CD4-positive, alpha-beta T cell (primary cell): ENCODE data around the gene SVIL. TPM values are rescaled to one million over a fixed set of nuclear protein-coding genes. Genes with fewer than 3 reads are reported as not detected.

Source experiments
- ATAC-seq: fragments of 200-7000 bp; cut with Tn5 transposase; one replicate; pipeline ENCODE4 v1.10.0; 2022; ENCODE audit warnings: mild to moderate bottlenecking; ENCODE audit not compliant: poor library complexity
- CTCF ChIA-PET: fragments of 350-600 bp; sonication (Branson Sonifier 250); formaldehyde crosslinking; loops from one replicate; lab custom pipeline; 2021; ENCODE audit warnings: antibody characterized with exemption, inconsistent platforms; lab: Charles Lee
- POLR2A ChIA-PET: fragments of 350-600 bp; sonication (Branson Sonifier 250); formaldehyde crosslinking; loops from one replicate; lab custom pipeline; 2021; ENCODE audit warnings: antibody characterized with exemption, inconsistent platforms; lab: Charles Lee
- DNase-seq, 14 experiments: peaks; one replicate each; pipeline ENCODE4 v3.0.0-alpha.2; 2013 to 2020; ENCODE audit warnings: mixed read lengths in 2 of 14
- H3K27ac ChIP-seq, 2 donors: one replicate each; pipeline versions ENCODE4 v1.5.1 to v1.7.0; 2013; ENCODE audit warnings: low read length in 2 of 2, low read depth in 1 of 2, mild to moderate bottlenecking in 1 of 2
- H3K27me3 ChIP-seq, 2 experiments: 1 replicate in 1 of 2; 2 replicates in 1 of 2; pipeline versions ENCODE4 v1.6.1 to v1.7.0; 2013; ENCODE audit warnings: low read length in 2 of 2, control low read depth in 1 of 2, mild to moderate bottlenecking in 1 of 2, moderate library complexity in 1 of 2; ENCODE audit not compliant: insufficient read depth in 2 of 2, control insufficient read depth in 1 of 2
- H3K36me3 ChIP-seq: one replicate; pipeline ENCODE4 v1.6.1; 2013; ENCODE audit warnings: low read length, control low read depth; ENCODE audit not compliant: insufficient read depth
- H3K4me1 ChIP-seq: one replicate; pipeline ENCODE4 v1.6.1; 2013; ENCODE audit warnings: low read length, control low read depth; ENCODE audit not compliant: insufficient read depth
- H3K4me3 ChIP-seq: one replicate; pipeline ENCODE4 v1.5.1; 2013; ENCODE audit warnings: mild to moderate bottlenecking, low read length, moderate library complexity
- H3K9me3 ChIP-seq, 2 experiments: 1 replicate in 1 of 2; 2 replicates in 1 of 2; pipeline versions ENCODE4 v1.6.1 to v1.7.0; 2013; ENCODE audit warnings: low read length in 2 of 2, mild to moderate bottlenecking in 2 of 2, control low read depth in 1 of 2, moderate library complexity in 1 of 2; ENCODE audit not compliant: control insufficient read depth in 1 of 2, insufficient read depth in 1 of 2
- H3K27ac Mint-ChIP-seq: one replicate; pipeline ENCODE4 v1.8.0; 2020; ENCODE audit warnings: mixed read lengths
- H3K27me3 Mint-ChIP-seq: one replicate; pipeline ENCODE4 v1.8.0; 2021; ENCODE audit warnings: mixed read lengths
- H3K36me3 Mint-ChIP-seq: one replicate; pipeline ENCODE4 v1.8.0; 2021; ENCODE audit warnings: low read depth, mixed read lengths
- H3K4me1 Mint-ChIP-seq: one replicate; pipeline ENCODE4 v1.8.0; 2021; ENCODE audit warnings: low read depth, mixed read lengths
- H3K4me3 Mint-ChIP-seq: one replicate; pipeline ENCODE4 v1.8.0; 2020; ENCODE audit warnings: mild to moderate bottlenecking, mixed read lengths
- H3K9me3 Mint-ChIP-seq: one replicate; pipeline ENCODE4 v1.8.0; 2020; ENCODE audit warnings: mixed read lengths
- CTCF ChIP-seq: fragments of 200-600 bp; IDR thresholded peaks from one replicate; pipeline ENCODE4 v1.8.0; 2022; ENCODE audit warnings: antibody characterized with exemption, mild to moderate bottlenecking
- intact Hi-C, 2 experiments: fragments of 100-400 bp; cut with DNase I in 1 of 2; cut with micrococcal nuclease in 1 of 2; formaldehyde crosslinking; loops; one replicate each; pipeline versions ENCODE4 v1.15.1 to v1.9.0; 2023 to 2025; cut with DNase I, micrococcal nuclease
- total RNA-seq, 174 experiments: library from RNA in 2 of 174; stranded (reverse) in 2 of 174; gene quantifications; one replicate each; pipeline ENCODE4 v1.2.3 and lab custom pipeline; 2021 to 2026

Gene SVIL
- total RNA-seq, 2 experiments from 2014 or later: 38.5 to 40.3 TPM

DNA sequence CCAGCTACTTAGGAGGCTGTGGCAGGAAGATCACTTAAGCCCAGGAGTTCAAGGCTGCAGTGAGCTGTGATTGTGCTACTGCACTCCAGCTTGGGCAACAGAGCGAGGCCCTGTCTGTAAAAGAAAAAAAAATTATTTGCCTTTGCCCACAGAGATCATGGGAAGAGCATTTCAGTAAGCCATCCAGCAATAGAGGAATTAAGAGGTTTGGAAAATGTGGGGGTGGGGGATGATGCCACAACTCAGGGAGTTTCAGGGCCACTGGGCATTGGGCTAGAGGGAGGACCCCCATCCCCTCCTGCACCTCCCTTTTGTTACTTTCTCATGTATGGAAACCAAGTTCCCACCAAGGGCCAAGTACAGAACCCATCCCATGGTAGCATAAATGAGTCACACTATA lies 38.4 kb downstream of the SVIL start:
- H3K4me3 Mint-ChIP-seq: no peak overlapping the region
- H3K27ac ChIP-seq: no peak overlapping the region
- no peaks in the 10 kb centered on the region for H3K4me1 ChIP-seq
- no peak for DNase-seq
- H3K4me1 Mint-ChIP-seq: peaks cover 13% of the 10 kb centered on the region
- no peak overlapping the region for H3K4me3 ChIP-seq
- POLR2A ChIA-PET: no interaction called here
- CTCF ChIA-PET: no interaction called here
- H3K27me3 Mint-ChIP-seq: no peaks in the 10 kb centered on the region
- H3K27ac Mint-ChIP-seq: no peak overlapping the region
- ATAC-seq: no peak
- H3K9me3 ChIP-seq: no peaks in the 10 kb centered on the region
- peaks cover 2% of the 10 kb centered on the region for H3K36me3 ChIP-seq
- H3K9me3 Mint-ChIP-seq: no peaks in the 10 kb centered on the region
- no peaks in the 10 kb centered on the region for H3K36me3 Mint-ChIP-seq
- no peak for TF ChIP-seq CTCF
- H3K27me3 ChIP-seq: no peaks in the 10 kb centered on the region
- intact Hi-C loops: no loop called here

- no peaks in the 10 kb centered on the region for H3K9me3 ChIP-seq
- H3K27me3 Mint-ChIP-seq: no peaks in the 10 kb centered on the region
- H3K27ac ChIP-seq: no peak overlapping the region
- H3K4me1 Mint-ChIP-seq: peaks cover 17% of the 10 kb centered on the region
- no peak for ATAC-seq
- DNase-seq: no peak
- no peaks in the 10 kb centered on the region for H3K9me3 Mint-ChIP-seq
- H3K27ac Mint-ChIP-seq: no peak overlapping the region
- peaks cover 2% of the 10 kb centered on the region for H3K36me3 ChIP-seq
- intact Hi-C loops: no loop called here
- H3K4me3 ChIP-seq: no peak overlapping the region
- no peak overlapping the region for H3K4me3 Mint-ChIP-seq
- ChIA-PET POLR2A (interaction anchor here (0.8 kb wide), 1 partner anchor 140 kb away, joined by 3 read pairs; no protein-coding TSS in a partner anchor), CTCF (no interaction called here)
- no peaks in the 10 kb centered on the region for H3K36me3 Mint-ChIP-seq
- H3K4me1 ChIP-seq: no peaks in the 10 kb centered on the region
- TF ChIP-seq CTCF: no peak
- no peaks in the 10 kb centered on the region for H3K27me3 ChIP-seq
Observed at GRCh38 chr10:29595636-29596225, 39.0 kb downstream of the SVIL start.

DNA sequence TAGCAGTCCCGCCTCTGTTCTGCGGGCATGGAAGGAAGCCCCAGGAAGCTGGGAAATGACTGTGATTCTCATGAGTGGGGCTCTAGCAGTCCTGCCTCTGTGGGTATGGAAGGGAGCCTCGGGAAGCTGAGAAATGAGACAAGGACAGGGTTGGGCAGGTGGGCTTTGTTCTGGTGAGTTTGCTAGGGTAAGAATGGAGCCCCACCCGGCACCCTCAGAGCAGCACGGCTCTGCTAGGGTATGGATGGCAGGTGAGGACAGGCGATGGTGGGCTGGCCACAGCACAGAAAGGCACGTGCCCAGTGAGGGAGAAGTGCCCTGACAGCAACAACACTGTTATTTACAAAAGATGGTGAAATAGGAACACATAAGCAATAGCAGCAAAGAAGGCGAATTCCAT lies 39.6 kb downstream of the SVIL start:
- TF ChIP-seq CTCF: no peak
- Histone ChIP-seq H3K4me3 (no peak overlapping the region), H3K4me1 (peaks cover 2% of the 10 kb centered on the region), H3K27me3 (no peaks in the 10 kb centered on the region), H3K27ac (no peak overlapping the region), H3K9me3 (no peaks in the 10 kb centered on the region), H3K36me3 (peaks cover 2% of the 10 kb centered on the region)
- DNase-seq (no peak), ATAC-seq (no peak)
- Mint-ChIP-seq H3K9me3 (no peaks in the 10 kb centered on the region), H3K27me3 (no peaks in the 10 kb centered on the region), H3K27ac (peak overlapping the region; percentile 25), H3K4me1 (peaks cover 22% of the 10 kb centered on the region), H3K36me3 (no peaks in the 10 kb centered on the region), H3K4me3 (no peak overlapping the region)
- ChIA-PET POLR2A (interaction anchor here (0.8 kb wide), 1 partner anchor 141 kb away, joined by 3 read pairs; no protein-coding TSS in a partner anchor), CTCF (no interaction called here)
- intact Hi-C loops: no loop called here
